ENCODE data around the gene SLC31A1. TPM values are rescaled to one million over a fixed set of nuclear protein-coding genes. Genes with fewer than 3 reads are reported as not detected.

SLC31A1 gene
- total and polyA plus RNA-seq, 4 donors: 13.9 to 39.3 (median 18.2) TPM

- 21 to 48% methylated on average over 1 of the region's 1 CpG for WGBS, 2 donors
- Histone ChIP-seq H3K27ac (ENCODE audit: low read depth in 1 of 2, low read length in 1 of 2) (no peak overlapping the region), H3K27me3 (ENCODE audit: control insufficient read depth in 3 of 3, insufficient read depth in 3 of 3, low read length in 2 of 3) (no peaks in the 10 kb centered on the region), H3K9ac (ENCODE audit: insufficient read depth in 1 of 2, low read length in 2 of 2) (peak overlapping the region in 1 of 2 donors; percentile 91), H3K4me3 (no peak overlapping the region), H3K36me3 (ENCODE audit: control insufficient read depth in 4 of 4, insufficient read depth in 4 of 4, low read length in 4 of 4) (peaks cover 0 to 4% (median 0%) of the 10 kb centered on the region in 4 donors), H3K9me3 (ENCODE audit: control insufficient read depth in 4 of 4, insufficient read depth in 3 of 4, low read length in 3 of 4) (no peaks in the 10 kb centered on the region), H3K4me1 (ENCODE audit: control insufficient read depth in 5 of 5, insufficient read depth in 5 of 5, low read length in 5 of 5) (peaks cover 0 to 33% (median 16%) of the 10 kb centered on the region in 5 donors)
- TF ChIP-seq CTCF (IDR thresholded peaks at IDR 0.05; ENCODE audit: control extremely low read depth, extremely low read depth): no peak
- DNase-seq: no peak
- no peak for ATAC-seq (ENCODE audit: insufficient read depth, low FRiP score)
These were observed 1.4 kb upstream of the SLC31A1 start for GRCh38 chr9:113219969-113220368.

GRCh38 chr9:113220467-113221002, 809 bp upstream of the SLC31A1 start:
- Histone ChIP-seq H3K27ac (ENCODE audit: low read depth in 1 of 2, low read length in 1 of 2) (peak overlapping the region; percentile 66 to 82), H3K9ac (ENCODE audit: insufficient read depth in 1 of 2, low read length in 2 of 2) (peak overlapping the region; percentile 83 to 91), H3K4me3 (peak overlapping the region; percentile 63), H3K36me3 (ENCODE audit: control insufficient read depth in 4 of 4, insufficient read depth in 4 of 4, low read length in 4 of 4) (peaks cover 0 to 4% (median 0%) of the 10 kb centered on the region in 4 donors), H3K9me3 (ENCODE audit: control insufficient read depth in 4 of 4, insufficient read depth in 3 of 4, low read length in 3 of 4) (no peaks in the 10 kb centered on the region), H3K4me1 (ENCODE audit: control insufficient read depth in 5 of 5, insufficient read depth in 5 of 5, low read length in 5 of 5) (peaks cover 0 to 33% (median 16%) of the 10 kb centered on the region in 5 donors), H3K27me3 (ENCODE audit: control insufficient read depth in 3 of 3, insufficient read depth in 3 of 3, low read length in 2 of 3) (no peaks in the 10 kb centered on the region)
- DNase-seq: no peak
- 5 to 7% methylated on average over 11 of the region's 11 CpGs for WGBS, 2 donors
- no peak for TF ChIP-seq CTCF (IDR thresholded peaks at IDR 0.05; ENCODE audit: control extremely low read depth, extremely low read depth)
- ATAC-seq (ENCODE audit: insufficient read depth, low FRiP score): no peak

GRCh38 chr9:113221800-113222481, 597 bp downstream of the SLC31A1 start:
- Histone ChIP-seq H3K9me3 (ENCODE audit: control insufficient read depth in 4 of 4, insufficient read depth in 3 of 4, low read length in 3 of 4) (no peaks in the 10 kb centered on the region), H3K4me3 (peak overlapping the region; percentile 75), H3K9ac (ENCODE audit: insufficient read depth in 1 of 2, low read length in 2 of 2) (peak overlapping the region; percentile 86 to 97), H3K27ac (ENCODE audit: low read depth in 1 of 2, low read length in 1 of 2) (peak overlapping the region; percentile 74 to 96), H3K27me3 (ENCODE audit: control insufficient read depth in 3 of 3, insufficient read depth in 3 of 3, low read length in 2 of 3) (no peaks in the 10 kb centered on the region), H3K4me1 (ENCODE audit: control insufficient read depth in 5 of 5, insufficient read depth in 5 of 5, low read length in 5 of 5) (peaks cover 0 to 28% (median 16%) of the 10 kb centered on the region in 5 donors), H3K36me3 (ENCODE audit: control insufficient read depth in 4 of 4, insufficient read depth in 4 of 4, low read length in 4 of 4) (peaks cover 0 to 4% (median 0%) of the 10 kb centered on the region in 4 donors)
- DNase-seq (peak in 1 of 3 donors; percentile 33), ATAC-seq (ENCODE audit: insufficient read depth, low FRiP score) (no peak)
- WGBS, 2 donors: 12 to 24% methylated on average over 20 of the region's 20 CpGs
- TF ChIP-seq CTCF (IDR thresholded peaks at IDR 0.05; ENCODE audit: control extremely low read depth, extremely low read depth): no peak

Measured in lung (tissue), 12 donors.